MM.1S (cell line): Measurements from ENCODE around the gene TSHZ1.

Experiments used
- DNase-seq: peaks from one replicate; pipeline ENCODE4 v3.0.0-alpha.2; 2015
- H2AFZ ChIP-seq: fragments of 300-600 bp; sonication (generic); 2 replicates; pipeline ENCODE4 v1.6.0; 2016; ENCODE audit warnings: antibody characterized with exemption, low read length
- H3F3A ChIP-seq: fragments of 300-600 bp; sonication (generic); 2 replicates; pipeline ENCODE4 v1.6.1; 2016; ENCODE audit warnings: mild to moderate bottlenecking, antibody characterized with exemption, low read length, moderate library complexity, mixed read lengths; ENCODE audit not compliant: insufficient read depth
- H3K27ac ChIP-seq: fragments of 300-600 bp; sonication (generic); 2 replicates; pipeline ENCODE4 v1.5.1; 2016; ENCODE audit warnings: mild to moderate bottlenecking, low read length
- H3K27me3 ChIP-seq: fragments of 300-600 bp; sonication (generic); replicated peaks from 2 replicates; pipeline ENCODE4 v1.6.0; 2016; ENCODE audit warnings: low read length; ENCODE audit not compliant: insufficient read depth
- H3K36me3 ChIP-seq: fragments of 300-600 bp; sonication (generic); replicated peaks from 2 replicates; pipeline ENCODE4 v1.6.1; 2016; ENCODE audit warnings: mild to moderate bottlenecking, low read length, mixed read lengths; ENCODE audit not compliant: insufficient read depth
- H3K4me1 ChIP-seq: fragments of 300-600 bp; sonication (generic); 2 replicates; pipeline ENCODE4 v1.6.1; 2016; ENCODE audit warnings: low read length, mixed read lengths
- H3K4me2 ChIP-seq: fragments of 300-600 bp; sonication (generic); 2 replicates; pipeline ENCODE4 v1.6.0; 2016; ENCODE audit warnings: low read depth, low read length
- H3K4me3 ChIP-seq: fragments of 300-600 bp; sonication (generic); 2 replicates; pipeline ENCODE4 v1.5.1; 2016; ENCODE audit warnings: low read length, mixed read lengths
- H3K79me2 ChIP-seq: fragments of 300-600 bp; sonication (generic); 2 replicates; pipeline ENCODE4 v1.6.1; 2016; ENCODE audit warnings: mixed run types, low read length, mixed read lengths
- H3K9ac ChIP-seq: fragments of 300-600 bp; sonication (generic); 2 replicates; pipeline ENCODE4 v1.6.1; 2016; ENCODE audit warnings: low read length, mixed read lengths
- H3K9me2 ChIP-seq: fragments of 300-600 bp; sonication (generic); replicated peaks from 2 replicates; pipeline ENCODE4 v1.6.1; 2016; ENCODE audit warnings: mild to moderate bottlenecking, low read length, mixed read lengths; ENCODE audit not compliant: insufficient read depth
- H3K9me3 ChIP-seq: fragments of 300-600 bp; sonication (generic); replicated peaks from 2 replicates; pipeline ENCODE4 v1.6.1; 2016; ENCODE audit warnings: mild to moderate bottlenecking, low read length, mixed read lengths; ENCODE audit not compliant: insufficient read depth
- H4K20me1 ChIP-seq: fragments of 300-600 bp; sonication (generic); 2 replicates; pipeline ENCODE4 v1.6.1; 2016; ENCODE audit warnings: mild to moderate bottlenecking, low read length, moderate library complexity, mixed read lengths; ENCODE audit not compliant: insufficient read depth
- EZH2 ChIP-seq: fragments of 300-600 bp; sonication (generic); optimal IDR thresholded peaks from 2 replicates; pipeline ENCODE3; 2017; ENCODE audit warnings: low read depth, mild to moderate bottlenecking, antibody characterized with exemption, low read length, mixed read lengths
- EZH2phosphoT487 ChIP-seq: fragments of 300-600 bp; sonication (generic); IDR thresholded peaks from 2 replicates; pipeline ENCODE4 v1.6.1; 2018; ENCODE audit warnings: antibody characterized with exemption, low read length
- TF ChIP-seq, protein P1 (sequence below): fragments of 300-600 bp; sonication (generic); IDR thresholded peaks from 2 replicates; pipeline ENCODE4 v1.5.1; 2016; ENCODE audit warnings: antibody characterized with exemption, low read length, mixed read lengths

The TSHZ1 gene

DNA sequence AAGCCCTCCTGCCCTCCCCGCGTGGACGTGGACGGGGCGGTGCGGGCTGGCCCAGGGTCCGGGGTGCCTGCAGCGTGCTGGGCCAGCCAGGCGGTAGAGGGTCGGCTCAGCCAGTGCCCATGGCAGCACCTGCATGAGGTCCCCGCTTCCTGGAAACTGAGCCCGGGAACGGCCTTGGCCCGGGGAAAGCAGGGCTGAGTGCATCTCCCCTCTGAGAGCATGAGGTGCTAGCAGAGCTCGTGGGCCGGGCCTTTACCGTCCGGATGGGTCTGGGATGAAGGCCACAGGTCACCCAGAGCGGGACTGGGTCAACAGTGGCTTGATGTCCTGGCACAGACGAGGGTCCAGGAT is 39.8 kb downstream of the TSHZ1 start:
- no peak for DNase-seq
- peaks cover 38% of the 10 kb centered on the region for H3K79me2 ChIP-seq

DNA sequence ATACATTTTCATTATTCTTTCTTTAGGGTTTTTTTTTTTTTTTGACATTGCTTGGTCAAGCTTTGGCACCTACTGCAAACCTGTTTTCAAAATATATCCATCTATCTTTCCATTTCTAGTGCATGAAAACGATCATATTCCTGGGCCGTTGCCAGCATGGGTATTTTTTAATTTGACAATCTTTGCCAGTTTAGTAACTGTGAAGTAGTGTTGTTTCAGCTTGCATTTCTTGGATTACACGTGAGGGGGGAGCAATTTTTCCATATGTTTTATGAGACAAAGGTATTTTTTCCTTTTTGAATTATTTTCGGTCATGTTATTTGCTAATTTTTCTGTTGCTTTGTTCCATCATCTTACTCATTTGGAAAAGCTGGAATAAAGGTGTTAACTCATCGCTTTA is 40.9 kb downstream of the TSHZ1 start:
- no peaks in the 10 kb centered on the region for H3K36me3 ChIP-seq
- H3F3A ChIP-seq: no peaks in the 10 kb centered on the region
- no peaks in the 10 kb centered on the region for H3K27me3 ChIP-seq
- no peak for DNase-seq
- no peak overlapping the region for H3K27ac ChIP-seq
- H2AFZ ChIP-seq: no peak overlapping the region
- no peak for TF ChIP-seq EZH2
- no peaks in the 10 kb centered on the region for H3K4me1 ChIP-seq
- no peaks in the 10 kb centered on the region for H4K20me1 ChIP-seq
- no peaks in the 10 kb centered on the region for H3K9me3 ChIP-seq
- no peaks in the 10 kb centered on the region for H3K9me2 ChIP-seq
- no peak overlapping the region for H3K4me3 ChIP-seq
- H3K9ac ChIP-seq: no peak overlapping the region
- no peak overlapping the region for H3K4me2 ChIP-seq
- peaks cover 43% of the 10 kb centered on the region for H3K79me2 ChIP-seq

More for the DNA sequence above, 39.8 kb downstream of the TSHZ1 start:
- no peaks in the 10 kb centered on the region for H3K9me3 ChIP-seq
- H2AFZ ChIP-seq: no peak overlapping the region
- no peak overlapping the region for H3K9ac ChIP-seq
- no peaks in the 10 kb centered on the region for H4K20me1 ChIP-seq
- no peak overlapping the region for H3K27ac ChIP-seq
- H3K36me3 ChIP-seq: no peaks in the 10 kb centered on the region
- H3F3A ChIP-seq: no peaks in the 10 kb centered on the region
- no peaks in the 10 kb centered on the region for H3K4me1 ChIP-seq
- H3K27me3 ChIP-seq: no peaks in the 10 kb centered on the region
- no peak overlapping the region for H3K4me2 ChIP-seq
- TF ChIP-seq, protein P1, sequence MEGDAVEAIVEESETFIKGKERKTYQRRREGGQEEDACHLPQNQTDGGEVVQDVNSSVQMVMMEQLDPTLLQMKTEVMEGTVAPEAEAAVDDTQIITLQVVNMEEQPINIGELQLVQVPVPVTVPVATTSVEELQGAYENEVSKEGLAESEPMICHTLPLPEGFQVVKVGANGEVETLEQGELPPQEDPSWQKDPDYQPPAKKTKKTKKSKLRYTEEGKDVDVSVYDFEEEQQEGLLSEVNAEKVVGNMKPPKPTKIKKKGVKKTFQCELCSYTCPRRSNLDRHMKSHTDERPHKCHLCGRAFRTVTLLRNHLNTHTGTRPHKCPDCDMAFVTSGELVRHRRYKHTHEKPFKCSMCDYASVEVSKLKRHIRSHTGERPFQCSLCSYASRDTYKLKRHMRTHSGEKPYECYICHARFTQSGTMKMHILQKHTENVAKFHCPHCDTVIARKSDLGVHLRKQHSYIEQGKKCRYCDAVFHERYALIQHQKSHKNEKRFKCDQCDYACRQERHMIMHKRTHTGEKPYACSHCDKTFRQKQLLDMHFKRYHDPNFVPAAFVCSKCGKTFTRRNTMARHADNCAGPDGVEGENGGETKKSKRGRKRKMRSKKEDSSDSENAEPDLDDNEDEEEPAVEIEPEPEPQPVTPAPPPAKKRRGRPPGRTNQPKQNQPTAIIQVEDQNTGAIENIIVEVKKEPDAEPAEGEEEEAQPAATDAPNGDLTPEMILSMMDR: no peak
- TF ChIP-seq EZH2phosphoT487 (no peak), EZH2 (no peak)
- no peaks in the 10 kb centered on the region for H3K9me2 ChIP-seq
- H3K4me3 ChIP-seq: no peak overlapping the region

DNA sequence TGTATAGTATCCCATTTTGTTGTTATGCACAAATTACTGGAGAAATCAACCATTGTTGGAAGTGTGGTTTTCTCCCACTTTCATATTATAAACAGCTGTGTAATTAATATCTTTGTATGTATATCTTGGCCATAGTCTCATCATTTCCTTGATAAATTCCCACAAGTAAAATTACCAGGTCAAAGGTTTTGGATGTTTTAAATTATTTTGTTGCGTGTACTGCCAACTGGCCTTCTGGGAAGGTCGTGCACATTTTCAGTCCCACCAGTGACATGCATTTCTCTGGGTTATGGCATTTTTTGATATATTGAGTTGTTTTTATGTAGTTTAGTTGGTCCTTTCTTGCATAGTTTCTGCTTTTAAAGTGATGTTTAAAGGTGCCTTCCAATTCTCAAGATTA is 41.5 kb downstream of the TSHZ1 start:
- Histone ChIP-seq H3K27ac (no peak overlapping the region), H3K27me3 (no peaks in the 10 kb centered on the region), H3K4me1 (no peaks in the 10 kb centered on the region), H4K20me1 (no peaks in the 10 kb centered on the region), H3K36me3 (no peaks in the 10 kb centered on the region), H3F3A (no peaks in the 10 kb centered on the region), H3K9me2 (no peaks in the 10 kb centered on the region), H2AFZ (no peak overlapping the region), H3K4me3 (no peak overlapping the region), H3K9ac (no peak overlapping the region), H3K9me3 (no peaks in the 10 kb centered on the region), H3K4me2 (no peak overlapping the region), H3K79me2 (peaks cover 45% of the 10 kb centered on the region)
- TF ChIP-seq, protein P1: no peak
- no peak for TF ChIP-seq EZH2
- no peak for TF ChIP-seq EZH2phosphoT487
- no peak for DNase-seq

DNA sequence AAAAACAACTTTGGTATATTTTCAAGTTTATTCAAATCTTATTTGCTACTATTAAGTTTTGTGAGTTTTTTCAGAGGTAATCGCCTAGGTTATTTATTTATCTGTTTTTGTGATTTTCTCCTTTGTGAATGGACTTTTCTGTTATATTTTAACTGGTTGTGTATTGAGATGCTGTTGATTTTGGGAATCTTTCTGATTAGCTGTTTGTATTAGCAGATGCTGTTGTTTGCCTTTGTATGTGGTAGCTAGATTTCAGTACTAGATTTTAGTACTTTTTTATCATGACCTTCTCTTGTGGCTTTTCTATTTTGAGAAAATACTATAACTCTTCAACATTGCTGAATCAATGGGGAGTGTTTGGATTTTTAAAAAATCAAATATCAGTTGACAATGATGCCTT is 42.4 kb downstream of the TSHZ1 start:
- DNase-seq: no peak
- Histone ChIP-seq H3K9ac (no peak overlapping the region), H4K20me1 (no peaks in the 10 kb centered on the region), H2AFZ (no peak overlapping the region), H3K4me1 (no peaks in the 10 kb centered on the region), H3F3A (no peaks in the 10 kb centered on the region), H3K36me3 (no peaks in the 10 kb centered on the region), H3K9me3 (no peaks in the 10 kb centered on the region), H3K27me3 (no peaks in the 10 kb centered on the region), H3K9me2 (no peaks in the 10 kb centered on the region), H3K27ac (no peak overlapping the region), H3K4me3 (no peak overlapping the region), H3K4me2 (no peak overlapping the region), H3K79me2 (peaks cover 47% of the 10 kb centered on the region)
- no peak for TF ChIP-seq EZH2
- TF ChIP-seq EZH2phosphoT487: no peak
- TF ChIP-seq, protein P1: no peak
